Suprapubic skin (tissue), 3 donors: Measurements from ENCODE around the gene ATXN2.

Source experiments
- CTCF ChIP-seq, 2 donors: fragments of 200-600 bp in 1 of 2; fragments of 450-650 bp in 1 of 2; sonication (generic) in 1 of 2; IDR thresholded peaks; one replicate each; pipeline ENCODE4 v1.5.1; 2016 to 2019; ENCODE audit warnings: antibody characterized with exemption in 2 of 2, mild to moderate bottlenecking in 1 of 2, moderate library complexity in 1 of 2
- EP300 ChIP-seq: sonication (generic); formaldehyde crosslinking; IDR thresholded peaks from one replicate; pipeline ENCODE4 v1.6.1; 2017; ENCODE audit warnings: antibody characterized with exemption

- TF ChIP-seq CTCF (IDR thresholded peaks at IDR 0.05) = no peak
- TF ChIP-seq EP300 = no peak
Measured at GRCh38 chr12:111408686-111409402, 190.3 kb downstream of the ATXN2 start.
